MM.1S (cell line): ENCODE data around the gene CITED4.

Source experiments
- DNase-seq: peaks from one replicate; pipeline ENCODE4 v3.0.0-alpha.2; 2015
- H2AFZ ChIP-seq: fragments of 300-600 bp; sonication (generic); 2 replicates; pipeline ENCODE4 v1.6.0; 2016; ENCODE audit warnings: antibody characterized with exemption, low read length
- H3F3A ChIP-seq: fragments of 300-600 bp; sonication (generic); 2 replicates; pipeline ENCODE4 v1.6.1; 2016; ENCODE audit warnings: mild to moderate bottlenecking, antibody characterized with exemption, low read length, moderate library complexity, mixed read lengths; ENCODE audit not compliant: insufficient read depth
- H3K27ac ChIP-seq: fragments of 300-600 bp; sonication (generic); 2 replicates; pipeline ENCODE4 v1.5.1; 2016; ENCODE audit warnings: mild to moderate bottlenecking, low read length
- H3K27me3 ChIP-seq: fragments of 300-600 bp; sonication (generic); replicated peaks from 2 replicates; pipeline ENCODE4 v1.6.0; 2016; ENCODE audit warnings: low read length; ENCODE audit not compliant: insufficient read depth
- H3K36me3 ChIP-seq: fragments of 300-600 bp; sonication (generic); replicated peaks from 2 replicates; pipeline ENCODE4 v1.6.1; 2016; ENCODE audit warnings: mild to moderate bottlenecking, low read length, mixed read lengths; ENCODE audit not compliant: insufficient read depth
- H3K4me1 ChIP-seq: fragments of 300-600 bp; sonication (generic); 2 replicates; pipeline ENCODE4 v1.6.1; 2016; ENCODE audit warnings: low read length, mixed read lengths
- H3K4me2 ChIP-seq: fragments of 300-600 bp; sonication (generic); 2 replicates; pipeline ENCODE4 v1.6.0; 2016; ENCODE audit warnings: low read depth, low read length
- H3K4me3 ChIP-seq: fragments of 300-600 bp; sonication (generic); 2 replicates; pipeline ENCODE4 v1.5.1; 2016; ENCODE audit warnings: low read length, mixed read lengths
- H3K79me2 ChIP-seq: fragments of 300-600 bp; sonication (generic); 2 replicates; pipeline ENCODE4 v1.6.1; 2016; ENCODE audit warnings: mixed run types, low read length, mixed read lengths
- H3K9ac ChIP-seq: fragments of 300-600 bp; sonication (generic); 2 replicates; pipeline ENCODE4 v1.6.1; 2016; ENCODE audit warnings: low read length, mixed read lengths
- H3K9me2 ChIP-seq: fragments of 300-600 bp; sonication (generic); replicated peaks from 2 replicates; pipeline ENCODE4 v1.6.1; 2016; ENCODE audit warnings: mild to moderate bottlenecking, low read length, mixed read lengths; ENCODE audit not compliant: insufficient read depth
- H3K9me3 ChIP-seq: fragments of 300-600 bp; sonication (generic); replicated peaks from 2 replicates; pipeline ENCODE4 v1.6.1; 2016; ENCODE audit warnings: mild to moderate bottlenecking, low read length, mixed read lengths; ENCODE audit not compliant: insufficient read depth
- H4K20me1 ChIP-seq: fragments of 300-600 bp; sonication (generic); 2 replicates; pipeline ENCODE4 v1.6.1; 2016; ENCODE audit warnings: mild to moderate bottlenecking, low read length, moderate library complexity, mixed read lengths; ENCODE audit not compliant: insufficient read depth
- EZH2 ChIP-seq: fragments of 300-600 bp; sonication (generic); optimal IDR thresholded peaks from 2 replicates; pipeline ENCODE3; 2017; ENCODE audit warnings: low read depth, mild to moderate bottlenecking, antibody characterized with exemption, low read length, mixed read lengths
- EZH2phosphoT487 ChIP-seq: fragments of 300-600 bp; sonication (generic); IDR thresholded peaks from 2 replicates; pipeline ENCODE4 v1.6.1; 2018; ENCODE audit warnings: antibody characterized with exemption, low read length
- TF ChIP-seq, protein P1 (sequence below): fragments of 300-600 bp; sonication (generic); IDR thresholded peaks from 2 replicates; pipeline ENCODE4 v1.5.1; 2016; ENCODE audit warnings: antibody characterized with exemption, low read length, mixed read lengths

The CITED4 gene

DNA sequence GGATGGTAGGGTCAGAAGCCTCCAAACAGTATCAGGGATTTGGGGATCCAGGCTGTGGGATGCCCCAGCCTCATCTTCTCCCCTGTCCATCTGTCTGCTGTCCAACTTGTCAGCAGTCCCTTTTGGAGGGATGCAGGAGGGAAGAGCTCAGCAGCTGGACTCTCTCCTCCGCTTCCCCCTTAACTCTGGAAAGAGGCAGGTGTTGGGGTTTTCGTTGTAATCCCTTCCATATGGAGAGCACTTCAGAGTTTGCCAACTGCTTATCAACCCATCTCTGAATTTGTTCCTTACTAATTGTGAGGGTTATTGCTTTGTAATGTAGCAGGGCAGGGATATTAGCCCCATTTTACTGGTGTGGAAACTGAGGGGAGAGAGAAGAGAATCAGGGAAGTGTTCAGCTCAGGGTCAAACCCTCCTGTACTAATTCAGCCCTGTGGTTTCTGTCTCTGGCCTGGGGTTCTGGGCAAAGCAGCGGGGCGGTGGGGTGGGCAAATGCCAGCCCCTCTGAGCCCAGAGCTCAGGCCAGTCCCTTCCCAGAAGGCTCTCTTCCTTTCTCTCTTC lies 3.2 kb downstream of the CITED4 start:
- DNase-seq, result no peak
- Histone ChIP-seq H3K4me1 (0 out of 2 replicates have a peak, but pooled peaks cover 4% of the 10 kb centered on the region), H3K27me3 (peaks cover 13% of the 10 kb centered on the region; the same call in 1 of the 2 replicates), H3K79me2 (no peaks in the 10 kb centered on the region), H4K20me1 (no peaks in the 10 kb centered on the region), H2AFZ (no peak overlapping the region), H3K36me3 (no peaks in the 10 kb centered on the region), H3K9ac (no peak overlapping the region), H3K9me2 (no peaks in the 10 kb centered on the region), H3F3A (no peaks in the 10 kb centered on the region), H3K27ac (no peak overlapping the region), H3K4me3 (no peak overlapping the region), H3K4me2 (no peak overlapping the region), H3K9me3 (no peaks in the 10 kb centered on the region)
- TF ChIP-seq, protein P1, sequence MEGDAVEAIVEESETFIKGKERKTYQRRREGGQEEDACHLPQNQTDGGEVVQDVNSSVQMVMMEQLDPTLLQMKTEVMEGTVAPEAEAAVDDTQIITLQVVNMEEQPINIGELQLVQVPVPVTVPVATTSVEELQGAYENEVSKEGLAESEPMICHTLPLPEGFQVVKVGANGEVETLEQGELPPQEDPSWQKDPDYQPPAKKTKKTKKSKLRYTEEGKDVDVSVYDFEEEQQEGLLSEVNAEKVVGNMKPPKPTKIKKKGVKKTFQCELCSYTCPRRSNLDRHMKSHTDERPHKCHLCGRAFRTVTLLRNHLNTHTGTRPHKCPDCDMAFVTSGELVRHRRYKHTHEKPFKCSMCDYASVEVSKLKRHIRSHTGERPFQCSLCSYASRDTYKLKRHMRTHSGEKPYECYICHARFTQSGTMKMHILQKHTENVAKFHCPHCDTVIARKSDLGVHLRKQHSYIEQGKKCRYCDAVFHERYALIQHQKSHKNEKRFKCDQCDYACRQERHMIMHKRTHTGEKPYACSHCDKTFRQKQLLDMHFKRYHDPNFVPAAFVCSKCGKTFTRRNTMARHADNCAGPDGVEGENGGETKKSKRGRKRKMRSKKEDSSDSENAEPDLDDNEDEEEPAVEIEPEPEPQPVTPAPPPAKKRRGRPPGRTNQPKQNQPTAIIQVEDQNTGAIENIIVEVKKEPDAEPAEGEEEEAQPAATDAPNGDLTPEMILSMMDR, result no peak
- no peak for TF ChIP-seq EZH2phosphoT487
- no peak for TF ChIP-seq EZH2

DNA sequence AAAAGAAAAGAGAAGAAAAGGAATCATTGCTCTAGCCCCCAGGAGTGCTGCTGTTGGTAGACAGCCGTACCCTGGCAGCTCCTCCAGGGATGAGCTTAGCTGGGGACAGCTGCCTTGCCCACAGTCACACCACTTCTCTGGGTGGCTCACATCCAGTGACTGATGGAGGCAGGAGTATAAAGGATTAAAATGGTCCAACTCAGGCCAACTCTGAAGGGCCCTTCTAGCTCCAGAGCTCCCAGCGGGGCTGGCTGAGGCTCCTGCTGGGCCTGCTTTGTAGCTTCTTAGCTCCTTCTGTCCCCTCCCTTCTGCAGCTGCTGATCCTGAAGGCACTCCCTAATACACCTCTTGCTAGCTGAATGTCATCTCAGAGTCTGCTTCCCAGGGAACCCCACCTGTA lies 4.4 kb downstream of the CITED4 start:
- H3K9me2 ChIP-seq, result no peaks in the 10 kb centered on the region
- TF ChIP-seq EZH2phosphoT487 (no peak), EZH2 (no peak)
- TF ChIP-seq, protein P1, result no peak
- H3K9me3 ChIP-seq, result no peaks in the 10 kb centered on the region
- H2AFZ ChIP-seq, result no peak overlapping the region
- no peaks in the 10 kb centered on the region for H3K79me2 ChIP-seq
- H3K27ac ChIP-seq, result no peak overlapping the region
- no peaks in the 10 kb centered on the region for H4K20me1 ChIP-seq
- no peak overlapping the region for H3K4me3 ChIP-seq
- H3K4me1 ChIP-seq, result 0 out of 2 replicates have a peak, but pooled peaks cover 2% of the 10 kb centered on the region
- H3F3A ChIP-seq, result no peaks in the 10 kb centered on the region
- H3K27me3 ChIP-seq, result peaks cover 13% of the 10 kb centered on the region; the same call in 1 of the 2 replicates
- no peak for DNase-seq
- no peak overlapping the region for H3K4me2 ChIP-seq
- no peak overlapping the region for H3K9ac ChIP-seq
- no peaks in the 10 kb centered on the region for H3K36me3 ChIP-seq

DNA sequence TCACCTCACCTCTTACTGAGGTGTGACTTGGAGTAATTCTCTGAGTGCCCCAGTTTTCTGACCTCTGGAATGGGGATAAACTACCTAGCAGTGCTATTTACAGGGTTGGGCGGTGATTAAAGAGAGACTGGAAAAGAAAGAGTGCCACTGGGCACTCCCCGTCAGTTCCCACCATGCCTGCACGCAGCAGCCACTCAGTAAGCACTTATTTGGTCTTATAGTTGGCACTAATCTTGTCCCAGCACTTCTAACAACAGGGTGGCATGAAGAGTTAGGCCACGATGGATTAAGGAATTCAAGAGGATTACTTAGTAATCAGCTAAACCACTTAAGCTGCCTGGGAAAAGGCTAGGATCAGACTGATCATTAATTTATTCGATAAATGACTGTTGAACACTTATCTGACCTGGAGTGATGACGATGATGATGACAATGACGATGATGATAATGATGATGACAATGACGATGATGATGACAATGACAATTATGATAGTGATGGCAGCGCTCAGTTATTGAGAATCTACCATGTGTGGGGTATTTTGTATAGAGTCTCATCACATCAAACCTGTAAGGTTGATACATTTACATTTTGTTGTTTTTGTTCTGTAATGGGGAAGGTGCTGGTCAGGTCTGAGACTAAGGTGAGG lies 5.4 kb downstream of the CITED4 start:
- Histone ChIP-seq H3K4me1 (no peaks in the 10 kb centered on the region), H3K9me3 (no peaks in the 10 kb centered on the region), H3K36me3 (no peaks in the 10 kb centered on the region), H3F3A (no peaks in the 10 kb centered on the region), H3K27ac (no peak overlapping the region), H2AFZ (no peak overlapping the region), H3K9ac (no peak overlapping the region), H3K9me2 (no peaks in the 10 kb centered on the region), H3K79me2 (no peaks in the 10 kb centered on the region), H3K4me2 (no peak overlapping the region), H4K20me1 (no peaks in the 10 kb centered on the region), H3K4me3 (no peak overlapping the region), H3K27me3 (peaks cover 13% of the 10 kb centered on the region; the same call in 1 of the 2 replicates)
- DNase-seq, result no peak
- TF ChIP-seq EZH2, result no peak
- no peak for TF ChIP-seq EZH2phosphoT487
- TF ChIP-seq, protein P1, result no peak
